Measurements from ENCODE around the gene PRMT1. TPM values are rescaled to one million over a fixed set of nuclear protein-coding genes. Genes with fewer than 3 reads are reported as not detected.

PRMT1 gene
- polyA plus RNA-seq, 1 of the 3 experiments (the other 2 are of a cell fraction), result 789 TPM

- peaks cover 38% of the 10 kb centered on the region for H3K79me2 ChIP-seq (ENCODE audit: insufficient read depth)
- H3F3A ChIP-seq (replicated peaks; ENCODE audit: insufficient read depth), result peaks cover 15% of the 10 kb centered on the region
- H3K9me3 ChIP-seq, result no peaks in the 10 kb centered on the region
- no peak overlapping the region for H3K4me2 ChIP-seq
- H3K4me1 ChIP-seq (ENCODE audit: control insufficient read depth in 1 of 2, insufficient read depth in 2 of 2, low read depth in 1 of 2, low read length in 1 of 2), result peaks cover 15 to 19% of the 10 kb centered on the region in 2 experiments; a peak in 3 of 4 replicates
- no peak overlapping the region for H2AFZ ChIP-seq (ENCODE audit: low read depth)
- peaks cover 40% of the 10 kb centered on the region for H4K20me1 ChIP-seq (ENCODE audit: insufficient read depth)
- CTCF ChIA-PET, result interaction anchor here (0.6 to 2.0 kb wide), 4 partner anchors 8 to 138 kb away, joined by 3 to 7 read pairs (median 4); partner anchors contain the start of gene PRMT1
- H3K4me3 ChIP-seq (ENCODE audit: low read depth in 2 of 2, low read length in 1 of 2), result no peak overlapping the region
- no peaks in the 10 kb centered on the region for H3K9me2 ChIP-seq
- POLR2A ChIA-PET, result no interaction called here
- 90% methylated on average over 29 of the region's 35 CpGs for WGBS (ENCODE audit: low lambda C conversion rate)
- no peak overlapping the region for H3K27ac ChIP-seq (ENCODE audit: low read depth in 2 of 2, low read length in 1 of 2)
- H3K9ac ChIP-seq, result no peak overlapping the region
- DNase-seq, result peak; percentile 68
- no peaks in the 10 kb centered on the region for H3K27me3 ChIP-seq (ENCODE audit: insufficient read depth)
- TF ChIP-seq, protein P1, sequence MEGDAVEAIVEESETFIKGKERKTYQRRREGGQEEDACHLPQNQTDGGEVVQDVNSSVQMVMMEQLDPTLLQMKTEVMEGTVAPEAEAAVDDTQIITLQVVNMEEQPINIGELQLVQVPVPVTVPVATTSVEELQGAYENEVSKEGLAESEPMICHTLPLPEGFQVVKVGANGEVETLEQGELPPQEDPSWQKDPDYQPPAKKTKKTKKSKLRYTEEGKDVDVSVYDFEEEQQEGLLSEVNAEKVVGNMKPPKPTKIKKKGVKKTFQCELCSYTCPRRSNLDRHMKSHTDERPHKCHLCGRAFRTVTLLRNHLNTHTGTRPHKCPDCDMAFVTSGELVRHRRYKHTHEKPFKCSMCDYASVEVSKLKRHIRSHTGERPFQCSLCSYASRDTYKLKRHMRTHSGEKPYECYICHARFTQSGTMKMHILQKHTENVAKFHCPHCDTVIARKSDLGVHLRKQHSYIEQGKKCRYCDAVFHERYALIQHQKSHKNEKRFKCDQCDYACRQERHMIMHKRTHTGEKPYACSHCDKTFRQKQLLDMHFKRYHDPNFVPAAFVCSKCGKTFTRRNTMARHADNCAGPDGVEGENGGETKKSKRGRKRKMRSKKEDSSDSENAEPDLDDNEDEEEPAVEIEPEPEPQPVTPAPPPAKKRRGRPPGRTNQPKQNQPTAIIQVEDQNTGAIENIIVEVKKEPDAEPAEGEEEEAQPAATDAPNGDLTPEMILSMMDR (IDR thresholded peaks at IDR 0.05), result peak; percentile 50
- TF ChIP-seq TCF12 (IDR thresholded peaks at IDR 0.05), result no peak
- H3K36me3 ChIP-seq (replicated peaks in 1 of 2; ENCODE audit: control insufficient read depth in 1 of 2, insufficient read depth in 2 of 2, low read length in 1 of 2), result peaks cover 35 to 57% of the 10 kb centered on the region in 2 experiments
Observed at GRCh38 chr19:49684251-49684982, 7.3 kb downstream of the PRMT1 start.

DNA sequence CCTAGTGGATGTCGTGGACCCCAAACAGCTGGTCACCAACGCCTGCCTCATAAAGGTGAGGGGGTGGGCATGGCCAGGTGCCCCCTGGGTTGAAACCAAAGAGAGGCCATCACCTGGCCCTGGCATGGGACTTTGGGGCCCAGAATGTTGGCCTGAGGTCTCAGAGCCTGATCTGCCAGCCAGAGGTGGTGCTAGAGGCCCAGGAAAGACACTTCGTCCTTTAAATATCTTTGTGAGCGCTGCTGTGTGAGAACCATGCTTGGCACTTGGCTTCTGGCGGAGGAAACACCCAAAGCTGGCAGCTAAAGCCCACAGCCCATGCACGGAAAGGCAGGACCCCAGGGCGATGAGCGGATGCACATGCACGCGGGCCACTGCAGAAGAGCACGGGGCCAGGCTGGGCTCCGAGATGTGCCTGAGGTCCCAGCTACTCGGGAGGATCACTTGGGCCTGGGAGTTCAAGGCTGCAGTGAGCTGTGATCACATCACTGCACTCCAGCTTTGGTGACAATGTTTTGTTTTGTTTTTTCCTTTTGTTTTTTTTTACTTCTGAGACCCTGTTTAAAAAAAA is 8.0 kb downstream of the PRMT1 start:
- Histone ChIP-seq H3K4me2 (no peak overlapping the region), H3K9ac (no peak overlapping the region), H4K20me1 (ENCODE audit: insufficient read depth) (peaks cover 34% of the 10 kb centered on the region), H3K27ac (ENCODE audit: low read depth in 2 of 2, low read length in 1 of 2) (no peak overlapping the region), H2AFZ (ENCODE audit: low read depth) (no peak overlapping the region), H3F3A (replicated peaks; ENCODE audit: insufficient read depth) (peaks cover 15% of the 10 kb centered on the region), H3K79me2 (ENCODE audit: insufficient read depth) (peaks cover 32% of the 10 kb centered on the region), H3K27me3 (ENCODE audit: insufficient read depth) (no peaks in the 10 kb centered on the region), H3K9me3 (no peaks in the 10 kb centered on the region), H3K36me3 (replicated peaks in 1 of 2; ENCODE audit: control insufficient read depth in 1 of 2, insufficient read depth in 2 of 2, low read length in 1 of 2) (peaks cover 35 to 57% of the 10 kb centered on the region in 2 experiments), H3K9me2 (no peaks in the 10 kb centered on the region), H3K4me1 (ENCODE audit: control insufficient read depth in 1 of 2, insufficient read depth in 2 of 2, low read depth in 1 of 2, low read length in 1 of 2) (peaks cover 11 to 19% of the 10 kb centered on the region in 2 experiments; a peak in 3 of 4 replicates), H3K4me3 (ENCODE audit: low read depth in 2 of 2, low read length in 1 of 2) (no peak overlapping the region)
- WGBS (ENCODE audit: low lambda C conversion rate), result 89% methylated on average over 7 of the region's 13 CpGs
- TF ChIP-seq GATA2 (CRISPR knock-in tag; IDR thresholded peaks at IDR 0.05) (no peak), GABPA (IDR thresholded peaks at IDR 0.05; ENCODE audit: low read depth) (no peak), MXI1 (IDR thresholded peaks at IDR 0.05; ENCODE audit: low read depth, low read length) (no peak), POLR2AphosphoS5 (IDR thresholded peaks at IDR 0.05; ENCODE audit: low read depth, low read length) (no peak), CHD2 (IDR thresholded peaks at IDR 0.05; ENCODE audit: low read length, partially characterized antibody) (no peak), RFX5 (IDR thresholded peaks at IDR 0.05; ENCODE audit: low read length) (no peak), EZH2phosphoT487 (IDR thresholded peaks at IDR 0.05; ENCODE audit: borderline replicate concordance, low read depth) (no peak), FOXJ3 (CRISPR knock-in tag; IDR thresholded peaks at IDR 0.05) (no peak), MAX (IDR thresholded peaks at IDR 0.05; ENCODE audit: low read depth) (no peak), FOXM1 (IDR thresholded peaks at IDR 0.05; ENCODE audit: low read depth) (no peak), TAF1 (IDR thresholded peaks at IDR 0.05; ENCODE audit: borderline replicate concordance, low read depth, low read length) (no peak), JUND (IDR thresholded peaks at IDR 0.05) (no peak), TCF12 (IDR thresholded peaks at IDR 0.05) (no peak), SMC3 (IDR thresholded peaks at IDR 0.05; ENCODE audit: low read depth, low read length) (no peak), MEF2A (IDR thresholded peaks at IDR 0.05; ENCODE audit: borderline replicate concordance, low read depth) (no peak), RXRA (IDR thresholded peaks at IDR 0.05; ENCODE audit: borderline replicate concordance, low read depth) (no peak), ELF1 (IDR thresholded peaks at IDR 0.05) (no peak), NFIC (IDR thresholded peaks at IDR 0.05; ENCODE audit: borderline replicate concordance) (no peak)
- TF ChIP-seq, protein P2, sequence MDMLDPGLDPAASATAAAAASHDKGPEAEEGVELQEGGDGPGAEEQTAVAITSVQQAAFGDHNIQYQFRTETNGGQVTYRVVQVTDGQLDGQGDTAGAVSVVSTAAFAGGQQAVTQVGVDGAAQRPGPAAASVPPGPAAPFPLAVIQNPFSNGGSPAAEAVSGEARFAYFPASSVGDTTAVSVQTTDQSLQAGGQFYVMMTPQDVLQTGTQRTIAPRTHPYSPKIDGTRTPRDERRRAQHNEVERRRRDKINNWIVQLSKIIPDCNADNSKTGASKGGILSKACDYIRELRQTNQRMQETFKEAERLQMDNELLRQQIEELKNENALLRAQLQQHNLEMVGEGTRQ (IDR thresholded peaks at IDR 0.05; ENCODE audit: borderline replicate concordance, low read depth, low read length), result no peak
- TF ChIP-seq, protein P3, sequence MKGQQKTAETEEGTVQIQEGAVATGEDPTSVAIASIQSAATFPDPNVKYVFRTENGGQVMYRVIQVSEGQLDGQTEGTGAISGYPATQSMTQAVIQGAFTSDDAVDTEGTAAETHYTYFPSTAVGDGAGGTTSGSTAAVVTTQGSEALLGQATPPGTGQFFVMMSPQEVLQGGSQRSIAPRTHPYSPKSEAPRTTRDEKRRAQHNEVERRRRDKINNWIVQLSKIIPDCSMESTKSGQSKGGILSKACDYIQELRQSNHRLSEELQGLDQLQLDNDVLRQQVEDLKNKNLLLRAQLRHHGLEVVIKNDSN (IDR thresholded peaks at IDR 0.05; ENCODE audit: borderline replicate concordance, low read depth), result no peak
- POLR2A ChIA-PET, result no interaction called here
- CTCF ChIA-PET, result interaction anchor here (1.3 to 2.0 kb wide), 3 partner anchors 9 to 182 kb away, joined by 3 to 7 read pairs (median 4); partner anchors contain the start of gene PRMT1
- no peak for DNase-seq

Measured in SK-N-SH (cell line).